ENCODE data around the gene GALK1. TPM values are rescaled to one million over a fixed set of nuclear protein-coding genes. Genes with fewer than 3 reads are reported as not detected.

Gene GALK1
- total RNA-seq, 1 donor from 2014 or later, result 31.6 TPM

DNA sequence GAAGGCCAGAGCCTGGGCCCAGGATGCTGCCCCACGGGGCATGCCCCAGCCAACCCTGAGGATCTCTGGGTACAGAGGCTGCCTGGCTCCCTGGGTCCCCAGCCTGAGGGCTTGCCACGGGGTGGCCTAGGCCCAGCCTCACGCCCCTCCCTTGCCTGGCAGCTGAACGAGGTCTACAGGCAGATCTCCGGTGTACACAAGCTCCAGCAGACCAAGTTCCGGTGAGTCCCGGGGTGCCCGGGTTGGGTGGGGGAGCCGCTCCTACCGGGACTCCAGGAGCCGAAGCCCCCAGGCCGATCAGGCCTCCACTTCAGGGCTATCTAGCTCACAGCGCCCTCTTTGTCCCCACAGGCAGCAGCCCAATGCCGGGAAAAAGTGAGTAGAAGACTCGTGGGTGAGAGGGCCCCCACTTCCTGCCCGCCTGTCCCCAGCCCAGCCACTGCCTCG, 24.3 kb downstream of the GALK1 start:
- no peaks in the 10 kb centered on the region for H3K9me3 ChIP-seq
- TF ChIP-seq CTCF (IDR thresholded peaks at IDR 0.05), result no peak
- no peak for DNase-seq
- no peak overlapping the region for H3K27ac ChIP-seq
- no peak overlapping the region for H3K4me3 ChIP-seq
- no peaks in the 10 kb centered on the region for H3K27me3 ChIP-seq
- intact Hi-C loops (cut with DNase I), result no loop called here
- H3K4me1 ChIP-seq, result no peaks in the 10 kb centered on the region
- ATAC-seq, result no peak
- H3K36me3 ChIP-seq, result no peaks in the 10 kb centered on the region

- Histone ChIP-seq H3K9me3 (no peaks in the 10 kb centered on the region), H3K27me3 (no peaks in the 10 kb centered on the region), H3K36me3 (no peaks in the 10 kb centered on the region), H3K27ac (no peak overlapping the region), H3K4me1 (no peaks in the 10 kb centered on the region), H3K4me3 (no peak overlapping the region)
- ATAC-seq (no peak), DNase-seq (no peak)
- intact Hi-C loops (cut with DNase I), result no loop called here
- no peak for TF ChIP-seq CTCF (IDR thresholded peaks at IDR 0.05)
Measured at GRCh38 chr17:75740215-75740614, 24.8 kb downstream of the GALK1 start.

- Histone ChIP-seq H3K27ac (no peak overlapping the region), H3K4me1 (no peaks in the 10 kb centered on the region), H3K27me3 (no peaks in the 10 kb centered on the region), H3K9me3 (no peaks in the 10 kb centered on the region), H3K4me3 (no peak overlapping the region), H3K36me3 (no peaks in the 10 kb centered on the region)
- ATAC-seq (no peak), DNase-seq (no peak)
- intact Hi-C loops (cut with DNase I), result no loop called here
- no peak for TF ChIP-seq CTCF (IDR thresholded peaks at IDR 0.05)
Measured at GRCh38 chr17:75739801-75740200, 25.2 kb downstream of the GALK1 start.

- Histone ChIP-seq H3K36me3 (no peaks in the 10 kb centered on the region), H3K27me3 (no peaks in the 10 kb centered on the region), H3K27ac (no peak overlapping the region), H3K4me1 (no peaks in the 10 kb centered on the region), H3K4me3 (no peak overlapping the region), H3K9me3 (no peaks in the 10 kb centered on the region)
- no peak for TF ChIP-seq CTCF (IDR thresholded peaks at IDR 0.05)
- DNase-seq (no peak), ATAC-seq (no peak)
- intact Hi-C loops (cut with DNase I), result no loop called here
Measured at GRCh38 chr17:75739174-75739573, 25.8 kb downstream of the GALK1 start.

DNA sequence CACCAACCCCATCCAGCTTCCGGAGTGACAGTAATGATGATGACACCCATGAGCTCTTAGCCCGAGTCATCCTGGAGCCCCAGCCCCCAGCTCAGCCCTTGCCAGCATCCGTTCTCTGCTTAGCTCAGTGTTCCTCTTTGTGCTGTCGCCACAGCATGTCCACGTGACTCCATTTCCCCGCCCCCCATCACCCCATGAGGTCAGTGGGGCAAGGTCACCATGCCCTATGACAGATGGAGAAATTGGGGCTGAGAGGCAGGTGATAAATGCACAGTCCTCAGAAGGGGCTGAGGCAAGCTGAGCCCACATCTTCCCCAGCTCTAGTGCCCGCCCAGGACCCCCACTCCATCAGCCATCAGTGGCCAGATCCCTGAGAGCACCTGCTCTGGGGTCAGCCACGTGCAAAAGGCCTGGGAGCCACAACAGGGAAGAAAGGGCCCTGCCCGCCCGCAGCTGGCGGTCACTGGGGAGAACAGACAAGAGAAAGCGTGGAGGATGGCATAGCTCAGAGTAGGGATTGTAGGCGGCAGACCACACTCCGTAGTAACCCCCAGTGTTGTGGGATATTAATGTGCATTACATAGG, 26.7 kb downstream of the GALK1 start:
- Histone ChIP-seq H3K27ac (no peak overlapping the region), H3K27me3 (no peaks in the 10 kb centered on the region), H3K4me3 (no peak overlapping the region), H3K36me3 (no peaks in the 10 kb centered on the region), H3K4me1 (no peaks in the 10 kb centered on the region), H3K9me3 (no peaks in the 10 kb centered on the region)
- intact Hi-C loops (cut with DNase I), result no loop called here
- ATAC-seq, result peak; percentile 76
- no peak for TF ChIP-seq CTCF (IDR thresholded peaks at IDR 0.05)
- no peak for DNase-seq
